Parathyroid adenoma (tissue), 2 donors: ENCODE measurements around the gene ZNF470.

Source experiments
- H2AFZ ChIP-seq: fragments of 300-600 bp; sonication (generic); one replicate; pipeline ENCODE4 v1.7.0; 2017; ENCODE audit warnings: antibody characterized with exemption, mild to moderate bottlenecking
- H3K27ac ChIP-seq: fragments of 300-600 bp; sonication (generic); one replicate; pipeline ENCODE4 v1.7.0; 2017
- H3K27me3 ChIP-seq: fragments of 300-600 bp; sonication (generic); one replicate; pipeline ENCODE4 v1.7.0; 2017; ENCODE audit warnings: low read length; ENCODE audit not compliant: control insufficient read depth, insufficient read depth
- H3K36me3 ChIP-seq: fragments of 300-600 bp; sonication (generic); one replicate; pipeline ENCODE4 v1.7.0; 2017; ENCODE audit warnings: low read length; ENCODE audit not compliant: control insufficient read depth, insufficient read depth
- H3K4me1 ChIP-seq: fragments of 300-600 bp; sonication (generic); one replicate; pipeline ENCODE4 v1.7.0; 2017; ENCODE audit warnings: control low read depth
- H3K4me2 ChIP-seq: fragments of 300-600 bp; sonication (generic); one replicate; pipeline ENCODE4 v1.7.0; 2017; ENCODE audit warnings: low read length
- H3K4me3 ChIP-seq: fragments of 300-600 bp; sonication (generic); one replicate; pipeline ENCODE4 v1.7.0; 2017; ENCODE audit warnings: low read depth, low read length
- H3K79me2 ChIP-seq: fragments of 300-600 bp; sonication (generic); one replicate; pipeline ENCODE4 v1.7.0; 2017; ENCODE audit warnings: control low read depth
- H3K9ac ChIP-seq: fragments of 300-600 bp; sonication (generic); one replicate; pipeline ENCODE4 v1.7.0; 2017; ENCODE audit warnings: mild to moderate bottlenecking
- H3K9me3 ChIP-seq: fragments of 300-600 bp; sonication (generic); one replicate; pipeline ENCODE4 v1.7.0; 2017; ENCODE audit warnings: low read length; ENCODE audit not compliant: control insufficient read depth
- CTCF ChIP-seq: fragments of 300-600 bp; sonication (generic); IDR thresholded peaks from one replicate; pipeline ENCODE4 v1.7.0; 2017; ENCODE audit warnings: antibody characterized with exemption, mild to moderate bottlenecking
- donor health status: primary hyperparathyroidism.

Gene ZNF470

GRCh38 chr19:56613639-56614038, 46.4 kb downstream of the ZNF470 start:
- no peak for TF ChIP-seq CTCF
- H3K4me2 ChIP-seq: no peak overlapping the region
- peak overlapping the region; percentile 56 for H3K27ac ChIP-seq
- H3K79me2 ChIP-seq: peaks cover 20% of the 10 kb centered on the region
- no peak overlapping the region for H3K9ac ChIP-seq
- no peaks in the 10 kb centered on the region for H3K9me3 ChIP-seq
- no peaks in the 10 kb centered on the region for H3K36me3 ChIP-seq
- no peaks in the 10 kb centered on the region for H3K4me1 ChIP-seq
- no peak overlapping the region for H3K4me3 ChIP-seq
- no peak overlapping the region for H2AFZ ChIP-seq
- H3K27me3 ChIP-seq: no peaks in the 10 kb centered on the region

GRCh38 chr19:56617531-56617930, 50.3 kb downstream of the ZNF470 start:
- Histone ChIP-seq H3K4me1 (no peaks in the 10 kb centered on the region), H2AFZ (no peak overlapping the region), H3K27me3 (no peaks in the 10 kb centered on the region), H3K27ac (no peak overlapping the region), H3K4me2 (no peak overlapping the region), H3K4me3 (no peak overlapping the region), H3K9ac (no peak overlapping the region), H3K36me3 (no peaks in the 10 kb centered on the region), H3K79me2 (peaks cover 18% of the 10 kb centered on the region), H3K9me3 (no peaks in the 10 kb centered on the region)
- no peak for TF ChIP-seq CTCF

- Histone ChIP-seq H3K27ac (no peak overlapping the region), H3K4me3 (no peak overlapping the region), H3K36me3 (no peaks in the 10 kb centered on the region), H3K4me2 (no peak overlapping the region), H3K9me3 (no peaks in the 10 kb centered on the region), H3K4me1 (no peaks in the 10 kb centered on the region), H3K79me2 (peaks cover 10% of the 10 kb centered on the region), H3K9ac (no peak overlapping the region), H3K27me3 (no peaks in the 10 kb centered on the region), H2AFZ (no peak overlapping the region)
- TF ChIP-seq CTCF: no peak
Measured at GRCh38 chr19:56619121-56619520, 51.9 kb downstream of the ZNF470 start.

GRCh38 chr19:56622374-56622773, 55.1 kb downstream of the ZNF470 start:
- H3K4me3 ChIP-seq: no peak overlapping the region
- H3K4me1 ChIP-seq: no peaks in the 10 kb centered on the region
- H3K9ac ChIP-seq: no peak overlapping the region
- no peak overlapping the region for H2AFZ ChIP-seq
- no peak overlapping the region for H3K4me2 ChIP-seq
- no peaks in the 10 kb centered on the region for H3K9me3 ChIP-seq
- peaks cover 10% of the 10 kb centered on the region for H3K79me2 ChIP-seq
- no peaks in the 10 kb centered on the region for H3K27me3 ChIP-seq
- no peak overlapping the region for H3K27ac ChIP-seq
- H3K36me3 ChIP-seq: no peaks in the 10 kb centered on the region
- TF ChIP-seq CTCF: no peak

- Histone ChIP-seq H3K4me2 (no peak overlapping the region), H3K36me3 (no peaks in the 10 kb centered on the region), H2AFZ (no peak overlapping the region), H3K4me3 (no peak overlapping the region), H3K4me1 (no peaks in the 10 kb centered on the region), H3K9me3 (no peaks in the 10 kb centered on the region), H3K27ac (no peak overlapping the region), H3K9ac (no peak overlapping the region), H3K79me2 (peaks cover 7% of the 10 kb centered on the region), H3K27me3 (no peaks in the 10 kb centered on the region)
- no peak for TF ChIP-seq CTCF
Measured at GRCh38 chr19:56623006-56623405, 55.7 kb downstream of the ZNF470 start.
